ENCODE measurements around the gene SIK1. TPM values are rescaled to one million over a fixed set of nuclear protein-coding genes. Genes with fewer than 3 reads are reported as not detected.
"Not testable (repeated sequence)": the region's sequence is repeated elsewhere in the genome, so short reads cannot be mapped to it uniquely, and the experiment has no call there.

Gene SIK1
- total and polyA plus RNA-seq, 2 experiments from 2014 or later: 0.44 to 0.48 TPM

GRCh38 chr21:43451850-43452249, 24.9 kb upstream of the SIK1 start:
- not testable (repeated sequence) for H3K36me3 ChIP-seq; DNase-seq (ENCODE audit: low read depth in 1 of 2, low spot score in 1 of 2); H3K27ac ChIP-seq; H3K9me3 ChIP-seq (ENCODE audit: low read depth); H3K27me3 ChIP-seq; H3K4me3 ChIP-seq; H3K4me1 ChIP-seq (ENCODE audit: low read depth)

- not testable (repeated sequence) for H3K4me1 ChIP-seq (ENCODE audit: low read depth); H3K36me3 ChIP-seq; H3K27me3 ChIP-seq; H3K27ac ChIP-seq; DNase-seq (ENCODE audit: low read depth in 1 of 2, low spot score in 1 of 2); H3K4me3 ChIP-seq; H3K9me3 ChIP-seq (ENCODE audit: low read depth)
Observed at GRCh38 chr21:43450287-43450686, 23.4 kb upstream of the SIK1 start.

GRCh38 chr21:43447353-43447977, 20.5 kb upstream of the SIK1 start:
- not testable (repeated sequence) for H3K9me3 ChIP-seq (ENCODE audit: low read depth)

GRCh38 chr21:43446277-43446932, 19.5 kb upstream of the SIK1 start:
- not testable (repeated sequence) for H3K36me3 ChIP-seq; H3K4me1 ChIP-seq (ENCODE audit: low read depth); H3K27me3 ChIP-seq; H3K27ac ChIP-seq; H3K9me3 ChIP-seq (ENCODE audit: low read depth); DNase-seq (ENCODE audit: low read depth in 1 of 2, low spot score in 1 of 2); H3K4me3 ChIP-seq

More at GRCh38 chr21:43447353-43447977, 20.5 kb upstream of the SIK1 start:
- not testable (repeated sequence) for H3K4me1 ChIP-seq (ENCODE audit: low read depth); H3K27me3 ChIP-seq; DNase-seq (ENCODE audit: low read depth in 1 of 2, low spot score in 1 of 2); H3K27ac ChIP-seq; H3K36me3 ChIP-seq; H3K4me3 ChIP-seq

- DNase-seq (ENCODE audit: low read depth in 1 of 2, low spot score in 1 of 2); H3K4me3 ChIP-seq; H3K27ac ChIP-seq; H3K36me3 ChIP-seq; H3K4me1 ChIP-seq (ENCODE audit: low read depth); H3K27me3 ChIP-seq; H3K9me3 ChIP-seq (ENCODE audit: low read depth): not testable (repeated sequence)
Observed at GRCh38 chr21:43444524-43444923, 17.6 kb upstream of the SIK1 start.

- H3K27ac ChIP-seq; DNase-seq (ENCODE audit: low read depth in 1 of 2, low spot score in 1 of 2); H3K4me1 ChIP-seq (ENCODE audit: low read depth); H3K27me3 ChIP-seq; H3K4me3 ChIP-seq; H3K9me3 ChIP-seq (ENCODE audit: low read depth); H3K36me3 ChIP-seq: not testable (repeated sequence)
Observed at GRCh38 chr21:43442571-43442970, 15.6 kb upstream of the SIK1 start.

- not testable (repeated sequence) for H3K4me1 ChIP-seq (ENCODE audit: low read depth); H3K36me3 ChIP-seq; H3K27ac ChIP-seq; H3K4me3 ChIP-seq; DNase-seq (ENCODE audit: low read depth in 1 of 2, low spot score in 1 of 2); H3K27me3 ChIP-seq; H3K9me3 ChIP-seq (ENCODE audit: low read depth)
Observed at GRCh38 chr21:43440835-43441727, 14.2 kb upstream of the SIK1 start.

GRCh38 chr21:43439316-43440075, 12.6 kb upstream of the SIK1 start:
- H3K36me3 ChIP-seq; H3K27ac ChIP-seq; H3K9me3 ChIP-seq (ENCODE audit: low read depth); H3K27me3 ChIP-seq; H3K4me3 ChIP-seq; H3K4me1 ChIP-seq (ENCODE audit: low read depth); DNase-seq (ENCODE audit: low read depth in 1 of 2, low spot score in 1 of 2): not testable (repeated sequence)

GRCh38 chr21:43436272-43436671, 9.3 kb upstream of the SIK1 start:
- H3K4me3 ChIP-seq; H3K9me3 ChIP-seq (ENCODE audit: low read depth); H3K27ac ChIP-seq; H3K4me1 ChIP-seq (ENCODE audit: low read depth); H3K27me3 ChIP-seq; DNase-seq (ENCODE audit: low read depth in 1 of 2, low spot score in 1 of 2); H3K36me3 ChIP-seq: not testable (repeated sequence)

GRCh38 chr21:43433340-43434136, 6.6 kb upstream of the SIK1 start:
- not testable (repeated sequence) for H3K27me3 ChIP-seq; H3K4me1 ChIP-seq (ENCODE audit: low read depth); H3K27ac ChIP-seq; H3K36me3 ChIP-seq; H3K4me3 ChIP-seq; H3K9me3 ChIP-seq (ENCODE audit: low read depth); DNase-seq (ENCODE audit: low read depth in 1 of 2, low spot score in 1 of 2)

GRCh38 chr21:43430830-43431416, 4.0 kb upstream of the SIK1 start:
- not testable (repeated sequence) for H3K9me3 ChIP-seq (ENCODE audit: low read depth); H3K4me3 ChIP-seq; H3K4me1 ChIP-seq (ENCODE audit: low read depth); H3K27ac ChIP-seq; H3K36me3 ChIP-seq; H3K27me3 ChIP-seq; DNase-seq (ENCODE audit: low read depth in 1 of 2, low spot score in 1 of 2)

GRCh38 chr21:43428964-43429363, 2.0 kb upstream of the SIK1 start:
- H3K9me3 ChIP-seq (ENCODE audit: low read depth); H3K4me1 ChIP-seq (ENCODE audit: low read depth); H3K27ac ChIP-seq; H3K4me3 ChIP-seq; H3K36me3 ChIP-seq; H3K27me3 ChIP-seq; DNase-seq (ENCODE audit: low read depth in 1 of 2, low spot score in 1 of 2): not testable (repeated sequence)

- not testable (repeated sequence) for H3K27ac ChIP-seq; H3K4me1 ChIP-seq (ENCODE audit: low read depth); H3K36me3 ChIP-seq; H3K4me3 ChIP-seq; H3K27me3 ChIP-seq; DNase-seq (ENCODE audit: low read depth in 1 of 2, low spot score in 1 of 2); H3K9me3 ChIP-seq (ENCODE audit: low read depth)
Observed at GRCh38 chr21:43427242-43427559, 270 bp upstream of the SIK1 start.

Data from cardiac muscle cell (in vitro differentiated cells and primary cell).